ENCODE results near the gene FOXE3. TPM values are rescaled to one million over a fixed set of nuclear protein-coding genes. Genes with fewer than 3 reads are reported as not detected.
A peak's percentile ranks its signal among the peaks of the same experiment; 100 is the strongest.

FOXE3 gene
- total RNA-seq, 1 donor from 2014 or later, result not detected

DNA sequence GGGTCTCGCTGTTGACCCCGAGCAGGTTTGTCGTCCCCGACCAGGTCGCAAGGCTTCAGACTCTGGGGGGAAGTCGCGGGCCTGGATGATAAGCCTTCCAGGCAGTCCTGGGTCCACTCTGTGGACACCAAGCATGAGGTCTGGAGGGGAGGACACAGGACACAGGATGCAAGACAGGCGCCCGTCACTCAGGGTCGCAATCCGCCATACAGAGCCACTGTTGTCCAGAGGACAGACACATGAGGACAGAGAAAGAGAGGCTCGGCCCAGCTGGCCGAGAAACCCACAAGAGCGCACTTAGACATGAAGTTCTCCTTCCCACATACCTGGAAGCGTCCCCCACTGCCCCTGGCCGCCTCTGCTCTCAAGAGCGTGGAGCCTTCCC is 16.9 kb downstream of the FOXE3 start:
- H3K36me3 ChIP-seq (ENCODE audit: control insufficient read depth, insufficient read depth, low read length), result peaks cover 1% of the 10 kb centered on the region
- H3K4me3 ChIP-seq (ENCODE audit: low read depth, low read length), result no peak overlapping the region
- FAIRE-seq (no peak), DNase-seq (ENCODE audit: low read depth) (no peak)
- no peaks in the 10 kb centered on the region for H3K27me3 ChIP-seq (ENCODE audit: control insufficient read depth, insufficient read depth, low read length)
- TF ChIP-seq, protein P1, sequence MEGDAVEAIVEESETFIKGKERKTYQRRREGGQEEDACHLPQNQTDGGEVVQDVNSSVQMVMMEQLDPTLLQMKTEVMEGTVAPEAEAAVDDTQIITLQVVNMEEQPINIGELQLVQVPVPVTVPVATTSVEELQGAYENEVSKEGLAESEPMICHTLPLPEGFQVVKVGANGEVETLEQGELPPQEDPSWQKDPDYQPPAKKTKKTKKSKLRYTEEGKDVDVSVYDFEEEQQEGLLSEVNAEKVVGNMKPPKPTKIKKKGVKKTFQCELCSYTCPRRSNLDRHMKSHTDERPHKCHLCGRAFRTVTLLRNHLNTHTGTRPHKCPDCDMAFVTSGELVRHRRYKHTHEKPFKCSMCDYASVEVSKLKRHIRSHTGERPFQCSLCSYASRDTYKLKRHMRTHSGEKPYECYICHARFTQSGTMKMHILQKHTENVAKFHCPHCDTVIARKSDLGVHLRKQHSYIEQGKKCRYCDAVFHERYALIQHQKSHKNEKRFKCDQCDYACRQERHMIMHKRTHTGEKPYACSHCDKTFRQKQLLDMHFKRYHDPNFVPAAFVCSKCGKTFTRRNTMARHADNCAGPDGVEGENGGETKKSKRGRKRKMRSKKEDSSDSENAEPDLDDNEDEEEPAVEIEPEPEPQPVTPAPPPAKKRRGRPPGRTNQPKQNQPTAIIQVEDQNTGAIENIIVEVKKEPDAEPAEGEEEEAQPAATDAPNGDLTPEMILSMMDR (IDR thresholded peaks at IDR 0.05; ENCODE audit: insufficient read depth, low read length, severe bottlenecking), result no peak

DNA sequence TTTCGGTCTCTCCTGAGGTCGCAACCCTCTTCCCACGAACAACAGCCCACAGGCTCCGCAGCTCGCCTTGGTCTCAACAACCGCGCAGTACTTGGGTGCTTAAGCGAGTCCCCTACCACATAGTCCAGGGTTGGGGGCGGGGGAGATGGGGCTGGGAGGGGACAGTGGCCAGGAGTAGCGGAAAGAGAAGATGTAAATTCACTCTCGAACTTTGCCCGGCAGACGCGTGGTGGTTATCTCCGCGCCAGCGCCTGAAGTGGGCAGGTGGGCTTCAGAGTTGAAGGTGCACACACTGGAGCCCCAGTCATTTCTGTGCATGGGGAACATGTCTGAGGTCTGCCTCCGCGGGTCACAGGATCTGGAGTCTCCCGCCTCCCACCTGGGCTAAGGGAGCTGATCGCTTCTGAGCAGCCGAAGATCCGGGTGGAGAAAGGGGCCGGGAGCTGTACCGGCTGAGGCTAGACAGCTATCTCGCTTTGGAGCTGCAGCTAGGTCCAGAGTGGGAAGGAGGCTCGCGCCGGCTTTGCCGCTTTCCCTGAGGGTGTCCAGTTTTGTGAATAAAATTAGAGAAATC is 17.5 kb downstream of the FOXE3 start:
- no peak for FAIRE-seq
- Histone ChIP-seq H3K36me3 (ENCODE audit: control insufficient read depth, insufficient read depth, low read length) (peaks cover 1% of the 10 kb centered on the region), H3K27me3 (ENCODE audit: control insufficient read depth, insufficient read depth, low read length) (peaks cover 3% of the 10 kb centered on the region), H3K4me3 (ENCODE audit: low read depth, low read length) (no peak overlapping the region)
- DNase-seq (ENCODE audit: low read depth), result no peak
- TF ChIP-seq, protein P1 (IDR thresholded peaks at IDR 0.05; ENCODE audit: insufficient read depth, low read length, severe bottlenecking), result no peak

DNA sequence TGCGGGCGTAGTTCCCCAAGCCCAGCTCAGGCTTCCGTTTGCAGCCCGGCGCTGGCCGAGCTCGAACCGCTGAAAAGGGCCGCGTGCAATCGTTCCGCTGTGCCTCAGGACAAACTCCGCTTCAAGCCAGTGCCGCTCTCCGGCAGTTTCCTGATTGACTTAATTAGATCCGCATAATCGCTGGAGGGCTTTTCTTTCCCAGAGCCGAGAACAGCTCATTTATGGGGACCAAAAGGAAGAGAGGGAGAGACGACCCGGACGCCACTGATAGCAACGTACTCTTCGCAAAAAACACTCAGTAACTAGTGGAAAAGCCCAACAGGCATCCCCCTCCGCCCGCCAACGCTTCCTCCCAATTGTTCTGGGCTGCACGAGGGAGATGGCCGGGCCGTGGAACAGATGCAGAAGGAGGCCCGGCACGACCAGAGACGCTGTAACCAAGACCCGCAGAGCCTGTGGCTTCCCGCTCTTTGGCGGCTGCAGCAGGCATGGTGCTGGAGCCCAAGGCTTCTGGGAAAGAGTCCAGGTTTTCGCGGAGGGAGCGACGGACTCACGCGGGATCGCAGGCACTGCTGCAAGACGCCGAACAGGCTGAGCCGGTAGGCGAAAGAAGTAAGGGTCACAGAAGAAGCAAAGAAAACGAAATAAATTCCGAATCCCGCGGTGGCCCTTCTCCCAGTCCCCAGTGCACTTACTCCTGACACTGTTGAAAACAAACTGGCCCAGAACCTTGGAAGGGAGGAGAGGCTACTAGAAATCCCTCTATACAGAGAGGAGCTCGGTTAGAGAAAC is 18.2 kb downstream of the FOXE3 start:
- Histone ChIP-seq H3K36me3 (ENCODE audit: control insufficient read depth, insufficient read depth, low read length) (peaks cover 1% of the 10 kb centered on the region), H3K4me3 (ENCODE audit: low read depth, low read length) (no peak overlapping the region), H3K27me3 (ENCODE audit: control insufficient read depth, insufficient read depth, low read length) (peaks cover 4% of the 10 kb centered on the region)
- FAIRE-seq, result no peak
- peak; percentile 22 for DNase-seq (ENCODE audit: low read depth)
- TF ChIP-seq, protein P1 (IDR thresholded peaks at IDR 0.05; ENCODE audit: insufficient read depth, low read length, severe bottlenecking), result no peak

DNA sequence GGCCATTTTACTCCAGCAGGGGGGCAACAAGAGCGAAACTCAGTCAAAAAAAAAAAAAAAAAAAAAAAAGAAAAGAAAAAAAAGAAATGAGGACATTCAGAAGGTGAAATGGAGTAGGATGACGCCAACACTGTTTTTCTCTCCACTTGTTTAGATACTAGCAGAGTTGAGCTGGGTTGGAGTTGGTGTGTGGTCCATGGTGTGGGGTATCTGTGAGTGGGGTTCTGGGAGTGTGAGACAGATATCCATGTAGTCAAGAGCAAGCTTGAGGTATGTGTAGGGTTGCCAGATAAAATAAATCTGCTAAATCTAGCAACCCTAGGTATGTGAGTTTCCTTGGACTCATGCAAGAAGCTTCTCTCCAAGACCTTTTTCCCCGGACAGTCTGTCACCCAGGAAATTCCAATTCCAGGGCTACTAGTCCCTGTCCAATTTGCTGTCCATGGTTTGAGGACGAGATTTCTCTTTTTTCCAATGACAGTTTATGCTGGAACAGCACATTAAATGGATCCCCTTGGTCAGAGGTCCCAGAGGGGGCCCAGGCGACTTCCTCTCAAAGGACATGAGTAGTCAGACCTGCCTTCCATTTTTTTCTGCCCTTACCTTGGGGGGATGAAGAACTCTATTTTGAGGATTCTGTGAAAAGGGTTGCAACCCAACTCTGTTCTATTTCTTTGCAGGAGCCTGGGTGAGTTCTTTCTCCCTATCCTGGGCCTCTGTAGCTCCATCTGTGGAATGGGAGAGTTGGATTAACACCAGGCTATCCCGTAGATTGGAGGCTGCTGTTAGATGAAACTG is 19.6 kb downstream of the FOXE3 start:
- FAIRE-seq, result no peak
- no peak overlapping the region for H3K4me3 ChIP-seq (ENCODE audit: low read depth, low read length)
- TF ChIP-seq, protein P1 (IDR thresholded peaks at IDR 0.05; ENCODE audit: insufficient read depth, low read length, severe bottlenecking), result no peak
- H3K27me3 ChIP-seq (ENCODE audit: control insufficient read depth, insufficient read depth, low read length), result peaks cover 10% of the 10 kb centered on the region
- peaks cover 1% of the 10 kb centered on the region for H3K36me3 ChIP-seq (ENCODE audit: control insufficient read depth, insufficient read depth, low read length)
- no peak for DNase-seq (ENCODE audit: low read depth)

DNA sequence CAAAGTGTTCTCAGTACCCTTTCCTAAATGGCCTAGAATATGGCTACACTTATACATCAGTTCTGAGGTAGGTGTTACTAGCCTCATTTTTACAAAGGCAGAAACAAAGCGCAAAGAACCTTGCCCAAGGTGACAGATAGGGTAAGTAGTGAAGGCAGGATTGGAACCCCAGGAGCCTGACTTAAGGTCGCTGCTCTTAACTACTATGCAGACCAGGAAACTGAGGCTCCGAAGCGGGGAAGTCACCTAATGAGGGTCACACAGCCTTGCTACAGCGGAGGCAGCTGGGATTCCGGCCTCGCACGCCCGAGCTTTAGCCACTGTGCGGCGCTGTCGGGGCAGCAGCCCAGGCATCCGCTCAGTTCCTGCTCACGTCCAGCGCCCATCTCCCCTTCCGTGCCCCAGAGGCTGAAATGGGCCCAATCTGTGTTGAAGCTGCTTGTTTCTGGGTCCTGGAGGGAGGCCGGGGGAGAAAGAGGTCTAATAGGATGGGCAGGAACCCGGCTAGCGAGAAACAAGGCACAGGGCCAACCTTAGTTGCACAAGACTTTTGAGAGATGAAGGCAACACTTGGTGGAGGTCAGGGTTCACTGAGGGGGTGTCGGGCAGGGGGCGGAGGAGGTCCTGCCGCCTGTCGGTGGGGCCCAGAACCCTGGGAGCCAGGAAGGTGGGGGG is 20.4 kb downstream of the FOXE3 start:
- TF ChIP-seq, protein P1 (IDR thresholded peaks at IDR 0.05; ENCODE audit: insufficient read depth, low read length, severe bottlenecking), result peak; percentile 100
- FAIRE-seq (no peak), DNase-seq (ENCODE audit: low read depth) (peak; percentile 54)
- Histone ChIP-seq H3K4me3 (ENCODE audit: low read depth, low read length) (peak overlapping the region; percentile 67), H3K27me3 (ENCODE audit: control insufficient read depth, insufficient read depth, low read length) (peaks cover 12% of the 10 kb centered on the region), H3K36me3 (ENCODE audit: control insufficient read depth, insufficient read depth, low read length) (peaks cover 1% of the 10 kb centered on the region)
